GM12878 (cell line): ENCODE data around the gene SYTL2. TPM values are rescaled to one million over a fixed set of nuclear protein-coding genes. Genes with fewer than 3 reads are reported as not detected.

ENCODE experiments used
- ATAC-seq: fragments of 200-7000 bp; cut with Tn5 transposase; 3 replicates; pipeline ENCODE4 v1.9.1; 2020; ENCODE audit warnings: mild to moderate bottlenecking, moderate library complexity
- BruUV-seq: library from RNA; stranded (reverse); fragments of 400-500 nt; replicated peaks from 2 replicates; lab custom pipeline; 2021; lab: Mats Ljungman, UMichigan
- CTCF ChIA-PET: fragments of 300-600 bp; sonication (Branson Sonifier 250); formaldehyde crosslinking; extraction: SDS; loops from one replicate; lab custom pipeline; 2021; ENCODE audit warnings: inconsistent platforms; lab: Yijun Ruan, JAX
- POLR2A ChIA-PET: fragments of 350-600 bp; formaldehyde crosslinking; extraction: SDS; loops from one replicate; lab custom pipeline; 2021; ENCODE audit warnings: inconsistent platforms; lab: Charles Lee
- RAD21 ChIA-PET: fragments of 300-600 bp; sonication (Branson Sonifier 250); formaldehyde crosslinking; loops from one replicate; lab custom pipeline; 2023; ENCODE audit warnings: antibody characterized with exemption; ENCODE audit not compliant: unreplicated experiment; lab: Charles Lee
- SMC1A ChIA-PET: fragments of 300-600 bp; sonication (Branson Sonifier 250); formaldehyde crosslinking; loops from one replicate; lab custom pipeline; 2023; ENCODE audit not compliant: unreplicated experiment, uncharacterized antibody; lab: Charles Lee
- DNase-seq: peaks from one replicate; pipeline ENCODE4 v3.0.0-alpha.2; 2011; ENCODE audit warnings: low read depth, low spot score
- FAIRE-seq: peaks from 3 replicates; lab custom pipeline; 2011; peaks lifted over from hg19 to GRCh38; lab: Jason Lieb, UNC
- H2AFZ ChIP-seq: 2 replicates; pipeline ENCODE4 v1.6.0; 2011; ENCODE audit warnings: low read depth, low read length, control low read depth; ENCODE audit not compliant: control insufficient read depth
- H3K27ac ChIP-seq: 2 replicates; pipeline ENCODE4 v1.5.1; 2011; ENCODE audit warnings: control low read depth; ENCODE audit not compliant: control insufficient read depth, insufficient read depth
- H3K27me3 ChIP-seq, 2 experiments: replicated peaks in 1 of 2; 2 replicates each; pipeline versions ENCODE4 v1.6.0 to v1.6.1; 2011; ENCODE audit warnings: low read length in 1 of 2; ENCODE audit not compliant: control insufficient read depth in 2 of 2, insufficient read depth in 2 of 2
- H3K36me3 ChIP-seq, 2 experiments: 2 replicates each; pipeline ENCODE4 v1.5.1; 2011; ENCODE audit warnings: low read length in 1 of 2; ENCODE audit not compliant: control insufficient read depth in 2 of 2, insufficient read depth in 2 of 2
- H3K4me1 ChIP-seq: 2 replicates; pipeline ENCODE4 v1.6.1; 2011; ENCODE audit warnings: mild to moderate bottlenecking, low read length, moderate library complexity, mixed read lengths; ENCODE audit not compliant: control insufficient read depth, insufficient read depth
- H3K4me2 ChIP-seq: 2 replicates; pipeline ENCODE4 v1.6.0; 2011; ENCODE audit warnings: control low read depth; ENCODE audit not compliant: control insufficient read depth, insufficient read depth
- H3K4me3 ChIP-seq: fragments of 200-600 bp; sonication (generic); 2 replicates; pipeline ENCODE4 v1.5.1; 2016
- H3K79me2 ChIP-seq: 2 replicates; pipeline ENCODE4 v1.6.0; 2011; ENCODE audit warnings: low read length; ENCODE audit not compliant: control insufficient read depth, insufficient read depth
- H3K9ac ChIP-seq: 2 replicates; pipeline ENCODE4 v1.8.0; 2011; ENCODE audit warnings: low read length, control low read depth, mixed read lengths; ENCODE audit not compliant: control insufficient read depth, insufficient read depth
- H3K9me3 ChIP-seq: replicated peaks from 3 replicates; pipeline ENCODE4 v1.5.1; 2011; ENCODE audit warnings: mild to moderate bottlenecking, low read length; ENCODE audit not compliant: control insufficient read depth, insufficient read depth
- H4K20me1 ChIP-seq: 2 replicates; pipeline ENCODE4 v1.6.0; 2011; ENCODE audit not compliant: control insufficient read depth, insufficient read depth
- CHD1 ChIP-seq: IDR thresholded peaks from 2 replicates; pipeline ENCODE4 v1.6.1; 2012; ENCODE audit warnings: low read depth, low read length, improper control_type of control experiment
- JUND ChIP-seq: IDR thresholded peaks from 2 replicates; pipeline ENCODE4 v1.6.1; 2012; ENCODE audit warnings: low read depth, mild to moderate bottlenecking, low read length, improper control_type of control experiment, moderate library complexity
- RAD21 ChIP-seq: IDR thresholded peaks from 2 replicates; pipeline ENCODE4 v1.6.1; 2011; ENCODE audit warnings: mild to moderate bottlenecking, low read depth, low read length, moderate library complexity; ENCODE audit not compliant: insufficient read depth
- RAD51 ChIP-seq: fragments of 450-650 bp; IDR thresholded peaks from 2 replicates; pipeline ENCODE4 v1.6.1; 2016; ENCODE audit warnings: moderate library complexity, mild to moderate bottlenecking, inconsistent platforms
- RB1 ChIP-seq: fragments of 450-650 bp; formaldehyde crosslinking; IDR thresholded peaks from 2 replicates; pipeline ENCODE4 v1.6.1; 2017; ENCODE audit warnings: mild to moderate bottlenecking, borderline replicate concordance
- SUZ12 ChIP-seq: fragments of 200-600 bp; sonication (generic); IDR thresholded peaks from one replicate; pipeline ENCODE4 v1.6.1; 2018; ENCODE audit warnings: antibody characterized with exemption, mild to moderate bottlenecking; ENCODE audit not compliant: unreplicated experiment
- TCF3 ChIP-seq: IDR thresholded peaks from 2 replicates; pipeline ENCODE4 v1.6.1; 2012; ENCODE audit warnings: low read depth, mild to moderate bottlenecking, low read length, borderline replicate concordance; ENCODE audit not compliant: insufficient read depth
- WGBS: methylation state at CpG from one replicate; pipeline ENCODE4 v1.1.6; 2016; ENCODE audit warnings: low lambda C conversion rate; ENCODE audit not compliant: insufficient replicate concordance, insufficient coverage; ENCODE audit errors: missing lambda C conversion rate; 5-methylcytosine and 5-hydroxymethylcytosine counted together
- in situ Hi-C: fragments of 300-500 bp; cut with MboI; formaldehyde crosslinking; loops from 9 replicates; pipeline ENCODE4 v1.14.3; 2018; ENCODE audit warnings: mixed read lengths
- intact Hi-C: fragments of 100-400 bp; cut with micrococcal nuclease; formaldehyde crosslinking; loops from one replicate; pipeline ENCODE4 v1.14.2; 2022; ENCODE audit not compliant: unreplicated experiment
- polyA plus RNA-seq, 11 experiments: library from polyadenylated mRNA; depleted of rRNA in 4 of 11; unstranded in 6 of 11; stranded (reverse) in 5 of 11; fragments of >200 nt; fragmentation: Nextera tagmentation in 4 of 11; fragmentation: Illumina TruSeq in 1 of 11; extraction: Ambion mirVana in 4 of 11; extraction: Trizol in 1 of 11; gene quantifications; 1 replicate in 1 of 11; 2 replicates in 10 of 11; pipeline versions ENCODE4 v1.2.1 to v1.2.3, GENCODE V29; 2011 to 2016; ENCODE audit warnings: inconsistent platforms in 2 of 11, missing spikeins in 2 of 11, low read depth in 1 of 11
- total RNA-seq, 4 experiments: library from RNA; depleted of rRNA in 3 of 4; stranded (reverse); fragments of >200 nt in 3 of 4; fragmentation: Illumina TruSeq in 1 of 4; extraction: Trizol in 1 of 4; gene quantifications; 2 replicates each; pipeline versions ENCODE4 v1.2.1 to v1.2.3, GENCODE V29; 2013 to 2021
- TF ChIP-seq, protein P1 (sequence below): fragments of 450-650 bp; formaldehyde crosslinking; IDR thresholded peaks from 2 replicates; pipeline ENCODE4 v1.4.0; 2020; ENCODE audit warnings: mild to moderate bottlenecking, moderate library complexity
- TF ChIP-seq, protein P2 (sequence below): fragments of 450-650 bp; IDR thresholded peaks from 2 replicates; pipeline ENCODE4 v1.6.1; 2018; ENCODE audit warnings: mild to moderate bottlenecking, low read depth, moderate library complexity; ENCODE audit not compliant: partially characterized antibody
- TF ChIP-seq, protein P3 (sequence below): fragments of 450-650 bp; formaldehyde crosslinking; IDR thresholded peaks from 2 replicates; pipeline ENCODE4 v1.5.0; 2022; ENCODE audit warnings: mild to moderate bottlenecking, missing genetic modification characterization

Gene SYTL2
- total and polyA plus RNA-seq, 10 of the 15 experiments (the other 5 are each of a cell fraction or from before 2014, with no cell fraction given): 0.02 to 1.4 (median 0.31) TPM; not detected in 2

DNA sequence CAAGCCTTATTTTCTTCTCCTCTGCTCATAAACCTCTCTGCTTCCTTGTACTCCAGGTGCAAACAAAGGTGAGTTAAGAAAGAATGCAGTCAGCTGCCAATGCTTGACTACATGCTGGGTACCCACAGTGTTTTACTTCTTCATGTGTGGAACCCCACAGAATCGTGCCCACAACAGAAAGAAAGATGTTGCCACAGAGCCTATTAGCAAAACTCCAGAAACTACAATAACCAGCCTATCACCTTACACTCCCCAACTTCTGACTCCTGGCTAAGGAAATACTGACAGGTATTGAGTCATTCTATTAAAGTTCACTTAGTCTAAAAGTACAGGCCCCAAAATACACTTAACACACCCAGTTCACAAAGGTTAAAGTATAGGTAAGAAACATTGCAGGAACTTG is 68.1 kb downstream of the SYTL2 start:
- DNase-seq (no peak), ATAC-seq (no peak), FAIRE-seq (no peak)
- ChIA-PET RAD21 (no interaction called here), SMC1A (no interaction called here), POLR2A (no interaction called here), CTCF (no interaction called here)
- Histone ChIP-seq H2AFZ (no peak overlapping the region), H3K9ac (no peak overlapping the region), H3K27ac (no peak overlapping the region), H3K9me3 (no peaks in the 10 kb centered on the region), H3K4me2 (no peak overlapping the region), H3K36me3 (no peaks in the 10 kb centered on the region), H3K79me2 (no peaks in the 10 kb centered on the region), H3K4me3 (no peak overlapping the region), H4K20me1 (no peaks in the 10 kb centered on the region), H3K27me3 (no peaks in the 10 kb centered on the region; a peak in 1 of 4 replicates), H3K4me1 (no peaks in the 10 kb centered on the region)
- BruUV-seq: no TSS peak
- in situ Hi-C loops: no loop called here
- intact Hi-C loops: no loop called here
- WGBS: 0% methylated on average over 1 of the region's 1 CpG
- TF ChIP-seq, protein P1, sequence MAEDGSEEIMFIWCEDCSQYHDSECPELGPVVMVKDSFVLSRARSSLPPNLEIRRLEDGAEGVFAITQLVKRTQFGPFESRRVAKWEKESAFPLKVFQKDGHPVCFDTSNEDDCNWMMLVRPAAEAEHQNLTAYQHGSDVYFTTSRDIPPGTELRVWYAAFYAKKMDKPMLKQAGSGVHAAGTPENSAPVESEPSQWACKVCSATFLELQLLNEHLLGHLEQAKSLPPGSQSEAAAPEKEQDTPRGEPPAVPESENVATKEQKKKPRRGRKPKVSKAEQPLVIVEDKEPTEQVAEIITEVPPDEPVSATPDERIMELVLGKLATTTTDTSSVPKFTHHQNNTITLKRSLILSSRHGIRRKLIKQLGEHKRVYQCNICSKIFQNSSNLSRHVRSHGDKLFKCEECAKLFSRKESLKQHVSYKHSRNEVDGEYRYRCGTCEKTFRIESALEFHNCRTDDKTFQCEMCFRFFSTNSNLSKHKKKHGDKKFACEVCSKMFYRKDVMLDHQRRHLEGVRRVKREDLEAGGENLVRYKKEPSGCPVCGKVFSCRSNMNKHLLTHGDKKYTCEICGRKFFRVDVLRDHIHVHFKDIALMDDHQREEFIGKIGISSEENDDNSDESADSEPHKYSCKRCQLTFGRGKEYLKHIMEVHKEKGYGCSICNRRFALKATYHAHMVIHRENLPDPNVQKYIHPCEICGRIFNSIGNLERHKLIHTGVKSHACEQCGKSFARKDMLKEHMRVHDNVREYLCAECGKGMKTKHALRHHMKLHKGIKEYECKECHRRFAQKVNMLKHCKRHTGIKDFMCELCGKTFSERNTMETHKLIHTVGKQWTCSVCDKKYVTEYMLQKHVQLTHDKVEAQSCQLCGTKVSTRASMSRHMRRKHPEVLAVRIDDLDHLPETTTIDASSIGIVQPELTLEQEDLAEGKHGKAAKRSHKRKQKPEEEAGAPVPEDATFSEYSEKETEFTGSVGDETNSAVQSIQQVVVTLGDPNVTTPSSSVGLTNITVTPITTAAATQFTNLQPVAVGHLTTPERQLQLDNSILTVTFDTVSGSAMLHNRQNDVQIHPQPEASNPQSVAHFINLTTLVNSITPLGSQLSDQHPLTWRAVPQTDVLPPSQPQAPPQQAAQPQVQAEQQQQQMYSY (CRISPR knock-in tag): no peak
- TF ChIP-seq RAD21 (no peak), SUZ12 (no peak), CHD1 (no peak), RAD51 (no peak), RB1 (no peak), TCF3 (no peak), JUND (no peak)
- TF ChIP-seq, protein P2, sequence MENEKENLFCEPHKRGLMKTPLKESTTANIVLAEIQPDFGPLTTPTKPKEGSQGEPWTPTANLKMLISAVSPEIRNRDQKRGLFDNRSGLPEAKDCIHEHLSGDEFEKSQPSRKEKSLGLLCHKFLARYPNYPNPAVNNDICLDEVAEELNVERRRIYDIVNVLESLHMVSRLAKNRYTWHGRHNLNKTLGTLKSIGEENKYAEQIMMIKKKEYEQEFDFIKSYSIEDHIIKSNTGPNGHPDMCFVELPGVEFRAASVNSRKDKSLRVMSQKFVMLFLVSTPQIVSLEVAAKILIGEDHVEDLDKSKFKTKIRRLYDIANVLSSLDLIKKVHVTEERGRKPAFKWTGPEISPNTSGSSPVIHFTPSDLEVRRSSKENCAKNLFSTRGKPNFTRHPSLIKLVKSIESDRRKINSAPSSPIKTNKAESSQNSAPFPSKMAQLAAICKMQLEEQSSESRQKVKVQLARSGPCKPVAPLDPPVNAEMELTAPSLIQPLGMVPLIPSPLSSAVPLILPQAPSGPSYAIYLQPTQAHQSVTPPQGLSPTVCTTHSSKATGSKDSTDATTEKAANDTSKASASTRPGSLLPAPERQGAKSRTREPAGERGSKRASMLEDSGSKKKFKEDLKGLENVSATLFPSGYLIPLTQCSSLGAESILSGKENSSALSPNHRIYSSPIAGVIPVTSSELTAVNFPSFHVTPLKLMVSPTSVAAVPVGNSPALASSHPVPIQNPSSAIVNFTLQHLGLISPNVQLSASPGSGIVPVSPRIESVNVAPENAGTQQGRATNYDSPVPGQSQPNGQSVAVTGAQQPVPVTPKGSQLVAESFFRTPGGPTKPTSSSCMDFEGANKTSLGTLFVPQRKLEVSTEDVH: no peak
- TF ChIP-seq, protein P3, sequence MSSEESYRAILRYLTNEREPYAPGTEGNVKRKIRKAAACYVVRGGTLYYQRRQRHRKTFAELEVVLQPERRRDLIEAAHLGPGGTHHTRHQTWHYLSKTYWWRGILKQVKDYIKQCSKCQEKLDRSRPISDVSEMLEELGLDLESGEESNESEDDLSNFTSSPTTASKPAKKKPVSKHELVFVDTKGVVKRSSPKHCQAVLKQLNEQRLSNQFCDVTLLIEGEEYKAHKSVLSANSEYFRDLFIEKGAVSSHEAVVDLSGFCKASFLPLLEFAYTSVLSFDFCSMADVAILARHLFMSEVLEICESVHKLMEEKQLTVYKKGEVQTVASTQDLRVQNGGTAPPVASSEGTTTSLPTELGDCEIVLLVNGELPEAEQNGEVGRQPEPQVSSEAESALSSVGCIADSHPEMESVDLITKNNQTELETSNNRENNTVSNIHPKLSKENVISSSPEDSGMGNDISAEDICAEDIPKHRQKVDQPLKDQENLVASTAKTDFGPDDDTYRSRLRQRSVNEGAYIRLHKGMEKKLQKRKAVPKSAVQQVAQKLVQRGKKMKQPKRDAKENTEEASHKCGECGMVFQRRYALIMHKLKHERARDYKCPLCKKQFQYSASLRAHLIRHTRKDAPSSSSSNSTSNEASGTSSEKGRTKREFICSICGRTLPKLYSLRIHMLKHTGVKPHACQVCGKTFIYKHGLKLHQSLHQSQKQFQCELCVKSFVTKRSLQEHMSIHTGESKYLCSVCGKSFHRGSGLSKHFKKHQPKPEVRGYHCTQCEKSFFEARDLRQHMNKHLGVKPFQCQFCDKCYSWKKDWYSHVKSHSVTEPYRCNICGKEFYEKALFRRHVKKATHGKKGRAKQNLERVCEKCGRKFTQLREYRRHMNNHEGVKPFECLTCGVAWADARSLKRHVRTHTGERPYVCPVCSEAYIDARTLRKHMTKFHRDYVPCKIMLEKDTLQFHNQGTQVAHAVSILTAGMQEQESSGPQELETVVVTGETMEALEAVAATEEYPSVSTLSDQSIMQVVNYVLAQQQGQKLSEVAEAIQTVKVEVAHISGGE: no peak
